Suprapubic skin (tissue), 3 donors: ENCODE results near the gene COX7B2.

Experiments
- CTCF ChIP-seq, 2 donors: fragments of 200-600 bp in 1 of 2; fragments of 450-650 bp in 1 of 2; sonication (generic) in 1 of 2; IDR thresholded peaks; one replicate each; pipeline ENCODE4 v1.5.1; 2016 to 2019; ENCODE audit warnings: antibody characterized with exemption in 2 of 2, mild to moderate bottlenecking in 1 of 2, moderate library complexity in 1 of 2
- POLR2A ChIP-seq, 2 donors: fragments of 450-650 bp; IDR thresholded peaks; one replicate each; pipeline ENCODE4 v1.6.1; 2017; ENCODE audit warnings: antibody characterized with exemption in 2 of 2, mild to moderate bottlenecking in 2 of 2, moderate library complexity in 2 of 2

GRCh38 chr4:46900082-46900481 lies 9.0 kb downstream of the COX7B2 start:
- TF ChIP-seq CTCF (IDR thresholded peaks at IDR 0.05) = no peak
- TF ChIP-seq POLR2A (IDR thresholded peaks at IDR 0.05) = no peak
